ENCODE data around the gene PITPNM3. TPM values are rescaled to one million over a fixed set of nuclear protein-coding genes. Genes with fewer than 3 reads are reported as not detected.

Gene PITPNM3
- total and polyA plus RNA-seq, 2 of the 13 experiments (the other 11 are each of a cell fraction or from before 2014, with no cell fraction given), result 0.13 to 0.29 TPM

DNA sequence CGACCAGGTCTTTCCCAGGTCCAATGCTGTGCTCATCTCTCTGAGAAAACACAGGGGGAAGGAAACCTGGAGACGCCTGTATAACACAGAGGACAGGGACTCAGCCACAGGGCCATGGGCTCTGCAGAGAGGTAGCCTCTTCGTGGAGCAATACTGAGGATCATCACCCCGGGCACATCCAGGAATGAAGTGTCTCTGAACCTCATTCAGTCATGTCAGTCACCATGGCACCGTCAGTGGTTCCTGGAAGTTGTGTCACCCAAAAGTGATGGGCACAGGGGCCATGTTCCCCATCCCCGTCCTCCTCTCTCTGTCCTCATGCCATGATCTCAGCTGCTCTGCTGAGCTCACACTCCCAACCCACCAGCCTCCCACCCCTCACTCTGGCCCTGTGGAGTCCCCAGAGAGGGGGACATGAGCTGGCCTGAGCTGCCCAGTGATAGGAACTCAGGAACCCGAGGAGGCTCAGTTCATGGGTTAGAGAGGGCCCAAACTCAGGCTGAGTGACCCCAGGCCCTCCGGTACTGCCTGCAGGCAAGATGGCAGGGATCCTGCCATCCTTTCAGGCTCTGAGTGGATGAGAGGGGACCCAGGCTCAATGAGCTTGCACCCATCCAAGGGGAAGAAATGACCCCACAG, 53.4 kb downstream of the PITPNM3 start:
- no peak for ATAC-seq

More for the DNA sequence above, 53.4 kb downstream of the PITPNM3 start:
- DNase-seq (ENCODE audit: low spot score), result no peak
- no peak overlapping the region for H3K4me2 ChIP-seq (ENCODE audit: low read depth, low read length)
- TF ChIP-seq ZNF263 (CRISPR knock-in tag; IDR thresholded peaks at IDR 0.05) (no peak), ZBTB7A (CRISPR knock-in tag; IDR thresholded peaks at IDR 0.05) (no peak), NFYB (CRISPR knock-in tag; IDR thresholded peaks at IDR 0.05) (no peak), STAT5B (CRISPR knock-in tag; IDR thresholded peaks at IDR 0.05) (no peak), ZSCAN31 (CRISPR knock-in tag; IDR thresholded peaks at IDR 0.05; ENCODE audit: low read depth) (no peak), MED1 (CRISPR knock-in tag; IDR thresholded peaks at IDR 0.05) (no peak), ZNF224 (CRISPR knock-in tag; IDR thresholded peaks at IDR 0.05) (no peak), TBX2 (CRISPR knock-in tag; IDR thresholded peaks at IDR 0.05; ENCODE audit: borderline replicate concordance) (no peak), TCF7 (IDR thresholded peaks at IDR 0.05; ENCODE audit: low read depth) (no peak), HOXA3 (CRISPR knock-in tag; IDR thresholded peaks at IDR 0.05) (no peak)
- TF ChIP-seq, protein P1, sequence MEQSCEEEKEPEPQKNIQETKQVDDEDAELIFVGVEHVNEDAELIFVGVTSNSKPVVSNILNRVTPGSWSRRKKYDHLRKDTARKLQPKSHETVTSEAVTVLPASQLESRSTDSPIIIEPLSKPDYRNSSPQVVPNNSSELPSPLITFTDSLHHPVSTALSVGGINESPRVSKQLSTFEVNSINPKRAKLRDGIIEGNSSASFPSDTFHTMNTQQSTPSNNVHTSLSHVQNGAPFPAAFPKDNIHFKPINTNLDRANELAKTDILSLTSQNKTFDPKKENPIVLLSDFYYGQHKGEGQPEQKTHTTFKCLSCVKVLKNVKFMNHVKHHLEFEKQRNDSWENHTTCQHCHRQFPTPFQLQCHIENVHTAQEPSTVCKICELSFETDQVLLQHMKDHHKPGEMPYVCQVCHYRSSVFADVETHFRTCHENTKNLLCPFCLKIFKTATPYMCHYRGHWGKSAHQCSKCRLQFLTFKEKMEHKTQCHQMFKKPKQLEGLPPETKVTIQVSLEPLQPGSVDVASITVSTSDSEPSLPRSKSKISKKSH (CRISPR knock-in tag; IDR thresholded peaks at IDR 0.05; ENCODE audit: borderline replicate concordance), result no peak
- TF ChIP-seq, protein P2, sequence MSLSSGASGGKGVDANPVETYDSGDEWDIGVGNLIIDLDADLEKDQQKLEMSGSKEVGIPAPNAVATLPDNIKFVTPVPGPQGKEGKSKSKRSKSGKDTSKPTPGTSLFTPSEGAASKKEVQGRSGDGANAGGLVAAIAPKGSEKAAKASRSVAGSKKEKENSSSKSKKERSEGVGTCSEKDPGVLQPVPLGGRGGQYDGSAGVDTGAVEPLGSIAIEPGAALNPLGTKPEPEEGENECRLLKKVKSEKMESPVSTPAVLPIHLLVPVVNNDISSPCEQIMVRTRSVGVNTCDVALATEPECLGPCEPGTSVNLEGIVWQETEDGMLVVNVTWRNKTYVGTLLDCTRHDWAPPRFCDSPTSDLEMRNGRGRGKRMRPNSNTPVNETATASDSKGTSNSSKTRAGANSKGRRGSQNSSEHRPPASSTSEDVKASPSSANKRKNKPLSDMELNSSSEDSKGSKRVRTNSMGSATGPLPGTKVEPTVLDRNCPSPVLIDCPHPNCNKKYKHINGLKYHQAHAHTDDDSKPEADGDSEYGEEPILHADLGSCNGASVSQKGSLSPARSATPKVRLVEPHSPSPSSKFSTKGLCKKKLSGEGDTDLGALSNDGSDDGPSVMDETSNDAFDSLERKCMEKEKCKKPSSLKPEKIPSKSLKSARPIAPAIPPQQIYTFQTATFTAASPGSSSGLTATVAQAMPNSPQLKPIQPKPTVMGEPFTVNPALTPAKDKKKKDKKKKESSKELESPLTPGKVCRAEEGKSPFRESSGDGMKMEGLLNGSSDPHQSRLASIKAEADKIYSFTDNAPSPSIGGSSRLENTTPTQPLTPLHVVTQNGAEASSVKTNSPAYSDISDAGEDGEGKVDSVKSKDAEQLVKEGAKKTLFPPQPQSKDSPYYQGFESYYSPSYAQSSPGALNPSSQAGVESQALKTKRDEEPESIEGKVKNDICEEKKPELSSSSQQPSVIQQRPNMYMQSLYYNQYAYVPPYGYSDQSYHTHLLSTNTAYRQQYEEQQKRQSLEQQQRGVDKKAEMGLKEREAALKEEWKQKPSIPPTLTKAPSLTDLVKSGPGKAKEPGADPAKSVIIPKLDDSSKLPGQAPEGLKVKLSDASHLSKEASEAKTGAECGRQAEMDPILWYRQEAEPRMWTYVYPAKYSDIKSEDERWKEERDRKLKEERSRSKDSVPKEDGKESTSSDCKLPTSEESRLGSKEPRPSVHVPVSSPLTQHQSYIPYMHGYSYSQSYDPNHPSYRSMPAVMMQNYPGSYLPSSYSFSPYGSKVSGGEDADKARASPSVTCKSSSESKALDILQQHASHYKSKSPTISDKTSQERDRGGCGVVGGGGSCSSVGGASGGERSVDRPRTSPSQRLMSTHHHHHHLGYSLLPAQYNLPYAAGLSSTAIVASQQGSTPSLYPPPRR (CRISPR knock-in tag; IDR thresholded peaks at IDR 0.05; ENCODE audit: borderline replicate concordance), result no peak
- TF ChIP-seq, protein P3, sequence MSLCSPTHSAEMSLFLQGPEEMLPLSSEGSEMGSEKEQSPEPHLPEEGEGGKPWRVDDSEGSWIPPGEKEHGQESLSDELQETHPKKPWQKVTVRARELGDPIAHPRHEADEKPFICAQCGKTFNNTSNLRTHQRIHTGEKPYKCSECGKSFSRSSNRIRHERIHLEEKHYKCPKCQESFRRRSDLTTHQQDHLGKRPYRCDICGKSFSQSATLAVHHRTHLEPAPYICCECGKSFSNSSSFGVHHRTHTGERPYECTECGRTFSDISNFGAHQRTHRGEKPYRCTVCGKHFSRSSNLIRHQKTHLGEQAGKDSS (CRISPR knock-in tag; IDR thresholded peaks at IDR 0.05; ENCODE audit: borderline replicate concordance, low read depth), result no peak
- TF ChIP-seq, protein P4, sequence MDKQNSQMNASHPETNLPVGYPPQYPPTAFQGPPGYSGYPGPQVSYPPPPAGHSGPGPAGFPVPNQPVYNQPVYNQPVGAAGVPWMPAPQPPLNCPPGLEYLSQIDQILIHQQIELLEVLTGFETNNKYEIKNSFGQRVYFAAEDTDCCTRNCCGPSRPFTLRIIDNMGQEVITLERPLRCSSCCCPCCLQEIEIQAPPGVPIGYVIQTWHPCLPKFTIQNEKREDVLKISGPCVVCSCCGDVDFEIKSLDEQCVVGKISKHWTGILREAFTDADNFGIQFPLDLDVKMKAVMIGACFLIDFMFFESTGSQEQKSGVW (CRISPR knock-in tag; IDR thresholded peaks at IDR 0.05; ENCODE audit: borderline replicate concordance), result no peak
- H3K79me2 ChIP-seq (ENCODE audit: insufficient read depth, low read length), result no peaks in the 10 kb centered on the region
- no peak overlapping the region for H3K27ac ChIP-seq (ENCODE audit: extremely low read length, insufficient read depth, low read length)
- 13% methylated on average over 3 of the region's 8 CpGs for WGBS (ENCODE audit: low lambda C conversion rate)
- H3K27me3 ChIP-seq (ENCODE audit: control insufficient read depth in 1 of 2, insufficient read depth in 2 of 2, low read length in 2 of 2), result no peaks in the 10 kb centered on the region
- intact Hi-C loops (cut with micrococcal nuclease; ENCODE audit: unreplicated experiment) (no loop called here), in situ Hi-C loops (cut with HindIII; ENCODE audit: extremely low pct_ligation_motif_present, low pct_unique_long_range_greater_than_20kb) (no loop called here)
- no peaks in the 10 kb centered on the region for H3K36me3 ChIP-seq (replicated peaks in 1 of 2; ENCODE audit: control insufficient read depth in 1 of 2, insufficient read depth in 2 of 2, low read length in 2 of 2)
- POLR2A ChIA-PET, result no interaction called here
- no peaks in the 10 kb centered on the region for H3K4me1 ChIP-seq (ENCODE audit: insufficient read depth, low read length)
- no peaks in the 10 kb centered on the region for H4K20me1 ChIP-seq (ENCODE audit: insufficient read depth, low read length)
- CTCF ChIA-PET (ENCODE audit: low intra/inter-chr PET ratio, low total read pairs), result no interaction called here
- H3K9me3 ChIP-seq (ENCODE audit: low read length), result no peaks in the 10 kb centered on the region
- H2AFZ ChIP-seq (ENCODE audit: low read length), result no peak overlapping the region
- H3K9ac ChIP-seq (ENCODE audit: insufficient read depth, low read depth, low read length), result no peak overlapping the region
- no TSS peak for BruUV-seq (replicated peaks)
- FAIRE-seq, result no peak
- no peak overlapping the region for H3K4me3 ChIP-seq (replicated peaks in 1 of 3; ENCODE audit: insufficient read depth in 1 of 3, low read depth in 2 of 3, low read length in 3 of 3)

Data from HepG2 (cell line).